GM21528 (cell line): ENCODE data around the gene ADAMTS3.

ENCODE experiments used
- ATAC-seq: cut with Tn5 transposase; IDR thresholded peaks from one replicate; pipeline ENCODE4 v1.9.1; 2021; ENCODE audit warnings: mild to moderate bottlenecking, moderate library complexity; ENCODE audit not compliant: unreplicated experiment, low FRiP score

Gene ADAMTS3

DNA sequence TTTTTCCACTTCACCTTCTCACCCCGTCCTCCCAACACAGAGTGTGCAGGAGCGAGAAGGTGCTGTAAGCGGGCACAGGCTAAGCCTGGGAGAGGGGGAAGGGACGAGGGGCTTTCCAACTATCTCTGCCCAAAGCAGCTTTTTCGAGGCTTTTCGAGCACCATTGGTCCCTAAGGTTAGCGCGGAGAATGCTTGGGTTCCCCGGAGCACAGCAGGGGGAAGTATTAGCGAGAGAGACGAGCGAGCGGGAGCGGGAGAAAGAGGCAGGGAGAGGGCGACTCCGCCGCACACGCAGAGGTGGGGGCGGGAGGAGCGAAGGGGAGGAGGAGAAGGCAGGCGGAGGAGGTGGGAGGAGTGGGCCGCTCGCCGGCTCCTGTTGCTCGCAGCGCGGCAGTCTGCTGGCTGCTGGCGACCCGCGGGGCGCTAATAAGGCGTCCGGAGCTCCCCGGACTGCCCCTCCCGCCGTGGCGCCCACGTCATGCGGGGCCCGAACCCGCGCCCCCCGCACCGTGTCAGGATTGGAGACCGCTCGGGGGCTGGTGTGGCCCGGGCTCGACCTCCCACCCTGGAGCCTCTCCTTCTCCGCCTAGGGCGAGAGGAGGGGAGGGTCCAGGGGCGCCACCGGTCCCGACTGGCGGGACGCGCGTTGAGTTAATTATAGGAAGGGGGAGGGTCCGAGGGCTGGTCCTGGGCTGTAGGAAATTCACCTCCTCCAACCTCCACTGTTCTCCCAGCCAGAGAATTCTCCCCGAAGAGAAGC, at the start of gene ADAMTS3:
Gene ADAMTS3, minus strand, starts transcription at position 263 of the 760 bp plus-strand sequence. CDS start 459 bp downstream, outside the sequence.
- ATAC-seq: no peak

DNA sequence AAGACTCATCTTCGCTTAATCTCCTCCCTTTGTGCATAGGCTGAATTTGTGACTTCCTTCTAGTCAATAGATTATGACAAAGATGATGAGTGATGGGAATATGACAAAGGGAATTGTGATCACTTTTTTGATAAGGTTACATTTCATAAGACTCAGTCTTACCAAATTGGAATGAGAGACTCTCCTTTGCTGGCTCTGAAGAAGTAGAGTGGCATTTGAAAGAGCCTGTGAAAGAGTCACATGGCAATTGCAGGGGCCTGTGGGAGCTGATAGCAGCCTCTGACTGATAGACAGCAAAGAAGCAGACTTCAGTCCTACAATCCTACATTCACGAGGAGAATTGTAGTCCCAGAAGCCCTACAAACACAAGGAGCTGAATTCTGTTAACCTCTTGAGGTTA, 44.9 kb upstream of the ADAMTS3 start:
- no peak for ATAC-seq

DNA sequence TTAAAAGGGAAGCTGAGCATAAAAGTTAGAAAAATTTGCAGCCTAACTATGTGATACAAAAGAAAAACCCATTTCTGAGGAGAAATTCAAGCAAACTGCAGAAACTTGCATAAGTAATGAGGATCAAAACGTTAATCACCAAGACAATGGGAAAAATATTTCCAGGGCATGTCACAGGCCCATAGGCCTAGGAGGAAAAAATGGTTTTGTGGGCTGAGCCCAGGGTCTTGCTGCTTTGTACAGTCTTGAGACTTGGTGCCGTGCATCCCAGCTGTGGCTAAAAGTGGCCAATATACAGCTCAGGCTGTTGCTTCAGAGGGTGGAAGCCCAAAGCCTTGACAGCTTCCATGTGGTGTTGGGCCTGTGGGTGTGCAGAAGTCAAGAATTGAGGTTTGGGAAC, 37.7 kb upstream of the ADAMTS3 start:
- no peak for ATAC-seq

- no peak for ATAC-seq
Measured at GRCh38 chr4:72604324-72604723, 35.3 kb upstream of the ADAMTS3 start.

- no peak for ATAC-seq
Measured at GRCh38 chr4:72602396-72603376, 33.7 kb upstream of the ADAMTS3 start.

DNA sequence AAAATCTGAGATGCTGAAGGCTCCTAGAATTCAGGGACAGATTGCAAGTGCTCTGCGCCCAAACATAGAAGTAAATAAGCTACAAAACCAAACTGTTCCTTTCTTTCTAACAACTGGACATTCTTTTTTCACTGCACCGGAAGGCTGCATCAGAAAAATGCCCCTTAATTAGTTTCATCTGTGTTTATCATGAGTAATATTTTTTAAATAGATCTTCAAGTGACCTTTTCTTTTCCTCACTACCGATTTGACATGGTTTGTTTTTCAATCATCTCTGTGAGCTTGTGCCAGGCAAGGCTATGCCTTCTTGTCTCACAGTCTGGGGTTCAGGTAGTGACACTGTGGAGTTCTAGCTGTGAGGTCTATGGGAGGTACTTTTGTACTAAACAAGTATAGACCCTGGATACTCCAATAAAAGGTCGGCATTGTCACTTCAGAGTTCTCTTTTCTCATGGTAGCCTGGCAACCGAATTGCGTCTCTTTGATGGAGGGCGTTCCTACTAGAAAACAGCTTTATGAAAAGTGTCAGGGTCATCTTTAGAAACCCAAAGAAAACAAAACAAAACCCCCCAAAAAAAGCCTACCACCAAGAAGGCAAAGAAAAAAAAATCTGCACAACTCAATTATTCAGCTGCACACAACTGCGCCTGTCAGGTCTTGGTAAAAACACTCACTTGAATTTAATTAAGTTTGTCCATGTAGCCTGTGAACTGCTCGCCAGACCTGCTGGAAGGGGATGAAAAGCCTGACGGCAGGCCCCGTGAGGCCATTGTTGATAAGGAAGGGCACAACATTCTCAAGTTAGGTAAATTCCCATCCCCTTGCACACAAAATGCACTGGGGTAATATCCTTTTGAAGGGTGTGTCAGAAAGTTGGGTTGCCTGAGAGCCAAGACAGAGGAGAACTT, 22.8 kb upstream of the ADAMTS3 start:
- no peak for ATAC-seq

GRCh38 chr4:72587334-72587733, 18.3 kb upstream of the ADAMTS3 start:
- ATAC-seq: no peak

- no peak for ATAC-seq
Measured at GRCh38 chr4:72582853-72583252, 13.8 kb upstream of the ADAMTS3 start.

DNA sequence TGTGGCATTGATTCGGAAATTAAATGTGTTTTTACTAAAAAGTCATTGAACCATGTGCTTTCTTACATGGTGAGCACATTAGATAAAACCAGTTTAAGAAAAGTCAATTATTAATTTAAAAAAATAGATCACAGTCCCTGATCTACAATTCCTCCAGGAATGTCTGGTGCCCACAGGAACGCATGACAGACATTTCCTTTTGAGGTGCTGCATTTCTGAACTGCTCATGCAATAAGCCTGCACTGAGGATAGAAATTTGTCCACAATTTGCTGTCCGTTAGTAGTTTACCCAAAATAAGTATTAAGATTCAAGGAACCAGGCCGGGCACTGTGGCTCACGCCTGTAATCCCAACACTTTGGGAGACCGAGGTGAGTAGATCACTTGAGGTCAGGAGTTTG, 8.2 kb upstream of the ADAMTS3 start:
- no peak for ATAC-seq

DNA sequence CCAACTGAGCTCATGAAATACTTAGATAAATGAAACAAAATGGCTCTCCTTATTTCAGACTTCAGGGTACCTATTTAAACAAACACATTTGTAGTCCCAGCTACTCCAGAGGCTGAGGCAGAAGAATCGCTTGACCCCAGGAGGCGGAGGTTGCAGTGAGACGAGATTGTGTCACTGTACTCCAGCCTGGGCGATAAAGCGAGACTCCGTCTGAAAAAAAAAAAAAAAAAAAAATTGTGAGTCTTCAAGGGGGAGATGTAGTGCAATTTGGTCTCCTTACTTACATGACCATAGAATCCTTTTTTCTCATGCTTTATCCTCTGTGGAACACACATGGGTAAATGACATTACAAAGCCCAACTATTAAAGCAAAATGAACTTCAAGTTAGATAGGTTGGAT, 2.3 kb upstream of the ADAMTS3 start:
- ATAC-seq: no peak

- no peak for ATAC-seq
Measured at GRCh38 chr4:72569719-72570235, 756 bp upstream of the ADAMTS3 start.

GRCh38 chr4:72567821-72568675, 973 bp downstream of the ADAMTS3 start:
- ATAC-seq: no peak

- ATAC-seq: no peak
Measured at GRCh38 chr4:72567036-72567435, 2.0 kb downstream of the ADAMTS3 start.

DNA sequence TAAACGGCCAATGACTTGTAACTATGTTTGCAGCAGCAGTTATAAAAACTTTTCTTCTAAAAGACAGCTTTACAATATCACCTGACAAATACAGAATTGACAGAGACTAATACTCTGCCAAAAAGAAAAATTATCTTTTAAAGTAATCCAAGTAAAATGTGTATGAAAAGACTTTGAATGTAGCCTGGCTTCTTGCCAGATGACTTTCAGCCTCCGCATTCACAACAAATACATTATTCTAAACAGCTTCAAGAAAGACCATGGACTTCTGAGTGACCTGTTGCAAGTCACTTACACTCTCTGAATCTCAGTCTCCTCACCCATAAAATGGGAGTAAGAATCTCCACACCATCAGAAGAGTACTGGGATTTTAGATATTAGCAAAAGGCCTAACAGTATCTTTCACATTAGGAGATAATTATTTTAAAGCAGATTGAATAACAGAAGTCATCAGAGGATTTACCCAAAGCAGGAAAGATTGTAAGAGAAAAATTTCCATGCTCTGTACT, 2.5 kb downstream of the ADAMTS3 start:
- no peak for ATAC-seq

DNA sequence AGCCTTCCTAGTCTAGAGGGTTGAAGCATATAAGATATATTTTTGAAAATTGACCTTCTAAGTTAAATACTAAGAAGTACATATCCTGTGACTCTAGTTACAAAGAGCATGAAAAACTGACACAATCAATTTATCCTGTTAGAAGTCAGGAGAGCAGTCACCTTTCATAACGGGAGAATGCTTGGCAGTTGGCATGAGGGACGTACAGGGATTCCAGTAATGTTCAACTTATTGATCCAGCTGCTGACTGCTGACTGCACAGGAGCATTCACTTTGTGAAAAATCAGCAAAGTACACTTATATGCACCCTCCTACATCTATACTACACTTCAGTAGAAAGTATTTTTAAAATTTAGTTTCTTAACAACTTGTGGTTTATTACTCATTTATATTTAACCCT, 4.2 kb downstream of the ADAMTS3 start:
- ATAC-seq: no peak

DNA sequence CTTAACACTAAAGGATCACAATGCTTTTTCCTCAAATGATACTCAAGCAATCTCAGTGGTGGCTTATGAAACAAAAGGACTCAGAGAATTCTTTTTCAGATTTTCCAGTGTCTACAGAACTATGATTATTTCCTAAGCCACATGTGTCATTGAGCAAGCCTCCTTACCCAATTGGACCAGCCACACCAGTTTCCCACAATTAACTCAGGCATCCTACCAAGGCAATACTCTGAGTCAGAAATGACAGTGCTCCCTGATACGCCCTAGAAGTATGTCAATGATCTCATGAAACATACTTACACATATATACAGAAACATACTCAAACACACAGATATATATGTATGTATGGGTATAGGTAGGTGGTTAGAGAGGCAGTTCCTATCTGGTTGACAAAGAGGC, 4.8 kb downstream of the ADAMTS3 start:
- no peak for ATAC-seq

GRCh38 chr4:72558655-72559054, 10.4 kb downstream of the ADAMTS3 start:
- ATAC-seq: no peak

GRCh38 chr4:72557021-72557420, 12.0 kb downstream of the ADAMTS3 start:
- no peak for ATAC-seq

DNA sequence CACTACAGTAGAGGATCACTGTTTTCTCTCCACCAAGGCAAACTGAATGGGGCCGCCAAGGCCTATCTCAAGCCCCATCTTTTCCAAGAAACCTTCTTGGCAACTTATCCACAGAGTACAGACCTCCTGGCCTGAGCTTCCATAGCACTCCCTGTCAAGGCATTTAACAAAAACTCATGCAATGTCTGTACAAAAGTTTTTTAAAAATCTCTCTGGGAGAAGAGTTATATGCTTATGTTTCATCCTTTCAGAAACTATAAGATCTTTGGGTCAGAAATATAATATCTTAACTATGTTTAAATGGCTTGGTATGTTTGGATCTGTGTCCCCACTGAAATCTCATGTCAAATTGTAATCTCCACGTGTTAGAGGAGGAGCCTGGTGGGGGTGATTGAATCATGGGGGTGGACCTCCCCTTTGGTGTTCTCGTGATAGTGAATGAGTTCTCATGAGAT, 13.6 kb downstream of the ADAMTS3 start:
- ATAC-seq: no peak
